ENCODE results near the gene LIF. TPM values are rescaled to one million over a fixed set of nuclear protein-coding genes. Genes with fewer than 3 reads are reported as not detected.
A peak's percentile ranks its signal among the peaks of the same experiment; 100 is the strongest.

Gene LIF
- total and polyA plus RNA-seq, 4 donors, result 0.08 to 0.10 (median 0.09) TPM; not detected in 1

DNA sequence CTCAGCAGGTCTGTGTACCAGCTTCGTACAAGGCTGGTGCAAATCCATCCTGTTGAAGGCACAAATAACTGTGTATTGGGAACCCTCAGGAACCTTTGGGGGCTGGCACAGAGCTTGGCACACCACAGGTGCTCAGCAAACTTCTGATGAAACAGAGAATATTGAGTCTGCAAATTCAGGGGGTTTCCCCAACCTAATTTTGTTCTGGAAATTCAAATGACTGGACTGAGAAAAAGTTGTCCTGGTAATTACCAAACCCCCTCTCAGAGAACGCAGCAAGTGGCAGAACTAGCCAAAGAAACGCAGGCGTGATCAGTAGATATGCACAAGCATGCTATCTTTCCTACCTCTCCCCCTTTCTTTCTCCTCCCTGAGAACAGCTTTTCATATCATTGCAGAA lies 47.6 kb downstream of the LIF start (continued):
- TF ChIP-seq, protein P1, sequence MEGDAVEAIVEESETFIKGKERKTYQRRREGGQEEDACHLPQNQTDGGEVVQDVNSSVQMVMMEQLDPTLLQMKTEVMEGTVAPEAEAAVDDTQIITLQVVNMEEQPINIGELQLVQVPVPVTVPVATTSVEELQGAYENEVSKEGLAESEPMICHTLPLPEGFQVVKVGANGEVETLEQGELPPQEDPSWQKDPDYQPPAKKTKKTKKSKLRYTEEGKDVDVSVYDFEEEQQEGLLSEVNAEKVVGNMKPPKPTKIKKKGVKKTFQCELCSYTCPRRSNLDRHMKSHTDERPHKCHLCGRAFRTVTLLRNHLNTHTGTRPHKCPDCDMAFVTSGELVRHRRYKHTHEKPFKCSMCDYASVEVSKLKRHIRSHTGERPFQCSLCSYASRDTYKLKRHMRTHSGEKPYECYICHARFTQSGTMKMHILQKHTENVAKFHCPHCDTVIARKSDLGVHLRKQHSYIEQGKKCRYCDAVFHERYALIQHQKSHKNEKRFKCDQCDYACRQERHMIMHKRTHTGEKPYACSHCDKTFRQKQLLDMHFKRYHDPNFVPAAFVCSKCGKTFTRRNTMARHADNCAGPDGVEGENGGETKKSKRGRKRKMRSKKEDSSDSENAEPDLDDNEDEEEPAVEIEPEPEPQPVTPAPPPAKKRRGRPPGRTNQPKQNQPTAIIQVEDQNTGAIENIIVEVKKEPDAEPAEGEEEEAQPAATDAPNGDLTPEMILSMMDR (IDR thresholded peaks at IDR 0.05; ENCODE audit: low read depth, low read length, missing input control), result no peak

DNA sequence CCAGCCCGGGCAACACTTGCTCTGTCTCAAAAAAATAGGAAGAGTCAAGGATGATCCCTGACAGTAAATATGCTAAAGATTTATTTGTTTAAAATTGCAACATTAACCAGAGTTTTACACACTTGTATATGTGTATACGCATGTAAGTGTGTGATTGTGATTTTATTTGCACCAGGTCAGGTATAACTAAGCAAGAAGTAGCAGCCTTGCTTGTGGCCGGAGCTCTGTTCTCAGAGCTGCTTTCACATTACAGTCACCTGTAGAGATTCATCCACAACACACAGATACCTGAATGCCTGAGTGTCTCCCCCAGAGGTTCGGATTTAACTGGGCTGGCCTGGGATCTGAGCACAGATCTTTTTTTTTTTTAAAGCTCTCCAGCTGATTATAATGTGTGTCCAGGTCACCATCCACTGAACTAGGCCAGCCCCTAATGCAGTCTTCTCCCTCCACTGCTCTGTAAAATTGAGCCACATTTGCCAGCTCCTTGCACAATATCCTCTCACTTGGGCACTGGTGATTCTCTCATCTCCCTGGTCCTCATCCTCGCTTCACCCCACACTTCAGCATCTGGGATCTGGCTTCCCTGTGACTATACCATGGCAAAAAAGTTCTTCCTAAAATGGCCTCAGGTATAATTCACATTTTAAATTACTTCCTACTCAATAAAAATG lies 48.3 kb downstream of the LIF start:
- no peak for DNase-seq (ENCODE audit: low spot score)
- Histone ChIP-seq H3K4me1 (ENCODE audit: control insufficient read depth in 4 of 4, insufficient read depth in 4 of 4, low read length in 3 of 4) (no peaks in the 10 kb centered on the region), H3K4me3 (ENCODE audit: low read depth in 1 of 3, low read length in 3 of 3) (no peak overlapping the region), H3K9ac (ENCODE audit: low read depth in 1 of 2, low read length in 2 of 2) (no peak overlapping the region), H3K36me3 (ENCODE audit: control insufficient read depth in 4 of 4, insufficient read depth in 3 of 4, low read depth in 1 of 4, low read length in 3 of 4) (no peaks in the 10 kb centered on the region), H3K9me3 (ENCODE audit: control insufficient read depth in 4 of 4, low read length in 3 of 4) (no peaks in the 10 kb centered on the region), H3K27me3 (ENCODE audit: control insufficient read depth in 4 of 4, insufficient read depth in 4 of 4, low read length in 3 of 4) (no peaks in the 10 kb centered on the region), H3K27ac (ENCODE audit: low read depth in 1 of 2, low read length in 2 of 2) (no peak overlapping the region)
- 95% methylated on average over 5 of the region's 5 CpGs for WGBS
- TF ChIP-seq, protein P2, sequence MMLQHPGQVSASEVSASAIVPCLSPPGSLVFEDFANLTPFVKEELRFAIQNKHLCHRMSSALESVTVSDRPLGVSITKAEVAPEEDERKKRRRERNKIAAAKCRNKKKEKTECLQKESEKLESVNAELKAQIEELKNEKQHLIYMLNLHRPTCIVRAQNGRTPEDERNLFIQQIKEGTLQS (IDR thresholded peaks at IDR 0.05), result no peak
- TF ChIP-seq, protein P1 (IDR thresholded peaks at IDR 0.05; ENCODE audit: low read depth, low read length, missing input control), result no peak
- no peak for TF ChIP-seq EGR1 (IDR thresholded peaks at IDR 0.05; ENCODE audit: low read depth in 2 of 2)

DNA sequence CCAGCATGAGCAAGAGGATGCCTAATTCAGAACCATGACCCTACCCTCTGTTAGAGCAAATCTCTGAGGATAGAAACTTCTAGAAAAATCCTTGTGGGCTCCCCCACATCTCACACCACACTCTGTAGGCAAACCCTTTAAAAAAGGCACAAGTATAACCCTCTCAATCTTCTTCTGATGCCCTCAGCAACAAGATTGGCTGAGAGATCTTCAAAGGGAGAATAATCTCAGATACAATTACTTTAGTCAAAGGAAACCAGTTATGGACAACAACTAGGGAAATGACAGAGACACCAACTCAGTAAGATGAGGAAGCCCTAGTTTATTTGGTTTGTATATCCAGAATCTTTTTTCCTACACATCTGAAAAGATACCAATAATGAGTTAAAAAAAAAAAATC lies 49.2 kb downstream of the LIF start:
- DNase-seq (ENCODE audit: low spot score), result no peak
- Histone ChIP-seq H3K4me1 (ENCODE audit: control insufficient read depth in 4 of 4, insufficient read depth in 4 of 4, low read length in 3 of 4) (no peaks in the 10 kb centered on the region), H3K27me3 (ENCODE audit: control insufficient read depth in 4 of 4, insufficient read depth in 4 of 4, low read length in 3 of 4) (no peaks in the 10 kb centered on the region), H3K9ac (ENCODE audit: low read depth in 1 of 2, low read length in 2 of 2) (peak overlapping the region in 1 of 2 donors; percentile 29), H3K4me3 (ENCODE audit: low read depth in 1 of 3, low read length in 3 of 3) (no peak overlapping the region), H3K9me3 (ENCODE audit: control insufficient read depth in 4 of 4, low read length in 3 of 4) (no peaks in the 10 kb centered on the region), H3K27ac (ENCODE audit: low read depth in 1 of 2, low read length in 2 of 2) (peak overlapping the region in 1 of 2 donors; percentile 70), H3K36me3 (ENCODE audit: control insufficient read depth in 4 of 4, insufficient read depth in 3 of 4, low read depth in 1 of 4, low read length in 3 of 4) (no peaks in the 10 kb centered on the region)
- TF ChIP-seq FOXA1 (IDR thresholded peaks at IDR 0.05), result no peak
- no peak for TF ChIP-seq EGR1 (IDR thresholded peaks at IDR 0.05; ENCODE audit: low read depth in 2 of 2)
- no peak for TF ChIP-seq HNF4G (IDR thresholded peaks at IDR 0.05)
- TF ChIP-seq, protein P3, sequence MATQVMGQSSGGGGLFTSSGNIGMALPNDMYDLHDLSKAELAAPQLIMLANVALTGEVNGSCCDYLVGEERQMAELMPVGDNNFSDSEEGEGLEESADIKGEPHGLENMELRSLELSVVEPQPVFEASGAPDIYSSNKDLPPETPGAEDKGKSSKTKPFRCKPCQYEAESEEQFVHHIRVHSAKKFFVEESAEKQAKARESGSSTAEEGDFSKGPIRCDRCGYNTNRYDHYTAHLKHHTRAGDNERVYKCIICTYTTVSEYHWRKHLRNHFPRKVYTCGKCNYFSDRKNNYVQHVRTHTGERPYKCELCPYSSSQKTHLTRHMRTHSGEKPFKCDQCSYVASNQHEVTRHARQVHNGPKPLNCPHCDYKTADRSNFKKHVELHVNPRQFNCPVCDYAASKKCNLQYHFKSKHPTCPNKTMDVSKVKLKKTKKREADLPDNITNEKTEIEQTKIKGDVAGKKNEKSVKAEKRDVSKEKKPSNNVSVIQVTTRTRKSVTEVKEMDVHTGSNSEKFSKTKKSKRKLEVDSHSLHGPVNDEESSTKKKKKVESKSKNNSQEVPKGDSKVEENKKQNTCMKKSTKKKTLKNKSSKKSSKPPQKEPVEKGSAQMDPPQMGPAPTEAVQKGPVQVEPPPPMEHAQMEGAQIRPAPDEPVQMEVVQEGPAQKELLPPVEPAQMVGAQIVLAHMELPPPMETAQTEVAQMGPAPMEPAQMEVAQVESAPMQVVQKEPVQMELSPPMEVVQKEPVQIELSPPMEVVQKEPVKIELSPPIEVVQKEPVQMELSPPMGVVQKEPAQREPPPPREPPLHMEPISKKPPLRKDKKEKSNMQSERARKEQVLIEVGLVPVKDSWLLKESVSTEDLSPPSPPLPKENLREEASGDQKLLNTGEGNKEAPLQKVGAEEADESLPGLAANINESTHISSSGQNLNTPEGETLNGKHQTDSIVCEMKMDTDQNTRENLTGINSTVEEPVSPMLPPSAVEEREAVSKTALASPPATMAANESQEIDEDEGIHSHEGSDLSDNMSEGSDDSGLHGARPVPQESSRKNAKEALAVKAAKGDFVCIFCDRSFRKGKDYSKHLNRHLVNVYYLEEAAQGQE (IDR thresholded peaks at IDR 0.05), result no peak
- TF ChIP-seq SP1 (IDR thresholded peaks at IDR 0.05), result no peak
- TF ChIP-seq, protein P1 (IDR thresholded peaks at IDR 0.05; ENCODE audit: low read depth, low read length, missing input control), result no peak

Data from liver (tissue), 9 donors.